Astrocyte of the hippocampus (primary cell): ENCODE measurements around the gene NOL12.
"Not testable (repeated sequence)": the region's sequence is repeated elsewhere in the genome, so short reads cannot be mapped to it uniquely, and the experiment has no call there.

Source experiments
- DNase-seq: peaks from one replicate; pipeline ENCODE4 v3.0.0; 2011; ENCODE audit warnings: low read depth, low spot score

The NOL12 gene

DNA sequence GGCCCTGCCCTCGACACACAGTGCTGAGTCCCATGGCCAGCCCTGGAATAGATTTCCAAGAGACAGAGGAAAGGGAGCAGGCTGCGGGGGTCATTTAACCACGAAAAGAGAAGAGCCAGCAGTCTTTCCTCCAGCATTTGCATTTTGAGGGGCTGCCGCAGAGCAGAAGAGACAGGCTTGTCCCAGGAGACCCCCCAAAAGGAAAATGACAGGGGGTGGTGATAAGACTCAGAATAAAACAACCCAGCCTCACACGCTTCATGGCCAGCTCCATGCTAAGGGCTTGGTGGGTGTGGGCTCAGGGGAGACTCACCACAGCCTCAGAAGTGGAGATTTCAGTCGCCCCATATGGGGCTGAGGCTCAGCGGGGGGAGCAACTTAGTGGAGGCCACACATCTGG lies 27.6 kb downstream of the NOL12 start:
- no peak for DNase-seq

DNA sequence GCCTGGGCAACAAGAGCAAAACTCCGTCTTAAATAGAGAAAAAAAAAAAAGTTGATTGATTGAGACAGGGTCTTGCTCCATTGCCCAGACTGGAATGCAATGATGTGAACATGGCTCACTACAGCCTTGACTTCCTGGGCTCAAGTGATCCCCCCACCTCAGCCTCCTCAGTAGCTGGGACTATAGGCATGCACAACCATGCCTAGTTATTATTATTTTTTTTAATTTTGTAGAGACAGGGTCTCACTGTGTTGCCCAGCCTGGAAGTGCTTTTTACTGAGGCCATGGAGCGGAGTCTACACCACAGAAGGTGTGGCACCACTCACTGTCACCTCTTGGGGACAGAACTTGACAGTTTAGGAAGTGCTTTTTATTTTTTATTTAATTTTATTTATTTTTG lies 28.5 kb downstream of the NOL12 start:
- DNase-seq = no peak

DNA sequence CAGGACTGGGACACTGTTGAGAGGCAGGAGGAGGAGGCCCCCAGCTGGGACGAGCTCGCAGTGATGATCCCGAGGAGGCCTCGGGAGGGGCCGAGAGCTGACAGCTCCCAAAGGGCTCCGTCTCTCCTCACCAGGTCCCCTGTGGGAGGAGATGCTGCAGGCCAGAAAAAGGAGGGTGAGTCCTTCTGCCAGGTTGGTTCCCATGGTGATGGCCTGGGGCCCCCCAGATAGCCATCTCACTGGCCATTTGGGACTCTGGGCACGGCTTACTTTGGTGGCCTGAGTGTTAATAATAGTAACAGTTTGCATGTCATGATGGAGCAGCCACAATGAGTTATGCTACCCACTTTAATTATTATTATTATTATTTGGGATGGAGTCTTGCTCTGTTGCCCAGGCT lies 29.6 kb downstream of the NOL12 start:
- DNase-seq = no peak

DNA sequence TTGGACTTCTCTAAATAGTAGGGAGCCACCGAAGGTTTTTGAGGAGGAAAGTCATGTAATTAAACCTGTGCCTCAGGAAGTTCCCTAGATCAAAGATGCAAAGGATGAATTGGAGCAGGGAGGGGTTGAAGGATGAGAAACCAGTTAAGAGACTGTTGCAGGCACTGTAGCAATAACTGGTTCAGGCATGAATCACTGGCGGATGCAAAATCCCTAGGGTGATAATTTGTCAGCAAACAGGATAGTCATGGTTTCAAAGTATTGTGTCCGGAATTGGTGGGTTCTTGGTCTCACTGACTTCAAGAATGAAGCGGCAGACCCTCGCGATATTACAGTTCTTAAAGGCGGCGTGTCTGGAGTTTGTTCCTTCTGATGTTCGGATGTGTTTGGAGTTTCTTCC lies 30.6 kb downstream of the NOL12 start:
- no peak for DNase-seq

DNA sequence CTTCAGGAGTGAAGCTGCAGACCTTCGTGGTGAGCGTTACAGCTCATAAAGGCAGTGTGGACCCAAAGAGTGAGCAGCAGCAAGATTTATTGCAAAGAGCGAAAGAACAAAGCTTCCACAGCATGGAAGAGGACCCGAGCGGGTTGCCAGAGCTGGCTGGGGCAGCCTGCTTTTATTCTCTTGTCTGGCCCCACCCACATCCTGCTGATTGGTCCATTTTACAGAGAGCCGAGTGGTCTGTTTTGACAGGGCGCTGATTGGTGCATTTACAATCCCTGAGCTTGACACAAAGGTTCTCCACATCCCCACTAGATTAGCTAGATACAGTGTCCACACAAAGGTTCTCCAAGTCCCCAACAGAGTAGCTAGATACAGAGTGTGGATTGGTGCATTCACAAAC lies 31.1 kb downstream of the NOL12 start:
- DNase-seq = not testable (repeated sequence)

DNA sequence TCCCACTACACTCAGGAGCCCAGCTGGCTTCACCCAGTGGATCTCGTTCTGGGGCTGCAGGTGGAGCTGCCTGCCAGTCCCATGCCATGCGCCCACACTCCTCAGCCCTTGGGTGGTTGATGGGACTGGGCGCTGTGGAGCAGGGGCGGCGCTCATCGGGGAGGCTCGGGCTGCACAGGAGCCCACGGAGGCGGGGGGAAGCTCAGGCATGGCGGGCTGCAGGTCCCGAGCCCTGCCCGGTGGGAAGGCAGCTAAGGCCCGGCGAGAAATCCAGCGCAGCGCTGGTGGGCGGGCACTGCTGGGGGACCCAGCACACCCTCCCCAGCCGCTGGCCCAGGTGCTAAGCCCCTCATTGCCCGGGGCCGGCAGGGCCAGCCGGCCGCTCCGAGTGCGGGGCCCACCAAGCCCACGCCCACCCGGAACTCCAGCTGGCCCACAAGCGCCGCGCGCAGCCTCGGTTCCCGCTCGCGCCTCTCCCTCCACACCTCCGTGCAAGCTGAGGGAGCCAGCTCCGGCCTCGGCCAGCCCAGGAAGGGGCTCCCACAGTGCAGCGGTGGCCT lies 31.7 kb downstream of the NOL12 start:
- not testable (repeated sequence) for DNase-seq

DNA sequence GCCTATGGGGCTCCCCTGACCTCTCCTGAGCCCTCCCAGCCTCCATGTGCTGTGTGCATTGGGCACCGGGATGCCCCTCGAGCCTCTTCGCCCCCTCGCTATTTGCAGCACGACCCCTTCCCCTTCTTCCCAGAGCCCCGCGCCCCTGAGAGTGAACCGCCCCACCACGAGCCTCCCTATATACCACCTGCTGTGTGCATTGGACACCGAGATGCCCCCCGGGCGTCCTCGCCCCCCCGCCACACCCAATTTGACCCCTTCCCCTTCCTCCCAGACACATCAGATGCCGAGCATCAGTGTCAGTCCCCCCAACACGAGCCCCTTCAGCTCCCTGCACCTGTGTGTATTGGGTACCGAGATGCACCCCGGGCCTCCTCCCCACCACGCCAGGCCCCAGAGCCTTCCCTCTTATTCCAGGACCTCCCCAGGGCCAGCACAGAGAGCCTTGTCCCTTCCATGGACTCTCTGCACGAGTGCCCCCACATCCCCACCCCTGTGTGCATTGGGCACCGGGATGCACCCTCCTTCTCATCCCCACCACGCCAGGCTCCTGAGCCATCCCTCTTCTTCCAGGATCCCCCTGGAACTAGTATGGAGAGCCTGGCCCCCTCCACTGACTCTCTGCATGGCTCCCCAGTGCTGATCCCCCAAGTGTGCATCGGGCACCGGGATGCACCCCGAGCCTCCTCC lies 39.6 kb downstream of the NOL12 start:
- DNase-seq = no peak

DNA sequence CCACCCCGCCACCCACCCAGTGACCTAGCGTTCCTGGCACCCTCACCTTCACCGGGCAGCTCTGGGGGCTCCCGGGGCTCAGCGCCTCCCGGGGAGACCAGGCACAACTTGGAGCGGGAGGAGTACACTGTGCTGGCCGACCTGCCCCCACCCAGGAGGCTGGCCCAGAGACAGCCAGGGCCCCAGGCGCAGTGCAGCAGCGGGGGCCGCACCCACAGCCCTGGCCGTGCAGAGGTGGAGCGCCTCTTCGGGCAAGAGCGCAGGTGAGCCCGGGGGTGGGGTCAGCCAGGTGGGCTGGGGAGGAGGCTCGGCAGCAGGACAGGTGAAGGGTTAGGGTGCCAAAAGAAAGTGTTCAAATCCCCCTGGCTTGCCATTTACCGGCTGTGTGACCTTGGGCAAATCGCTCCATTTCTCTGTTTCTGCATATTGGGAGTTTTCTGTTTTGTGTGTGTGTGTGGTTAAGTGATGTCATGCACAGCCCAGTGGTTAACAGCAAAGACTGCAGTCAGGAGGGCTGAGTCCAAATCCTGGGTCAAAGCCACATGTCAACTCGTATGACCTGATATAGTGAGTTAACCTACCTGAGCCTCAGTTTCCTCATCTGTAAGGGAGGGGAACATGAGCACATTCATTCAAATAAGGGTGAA lies 40.2 kb downstream of the NOL12 start:
- DNase-seq = peak; percentile 33

DNA sequence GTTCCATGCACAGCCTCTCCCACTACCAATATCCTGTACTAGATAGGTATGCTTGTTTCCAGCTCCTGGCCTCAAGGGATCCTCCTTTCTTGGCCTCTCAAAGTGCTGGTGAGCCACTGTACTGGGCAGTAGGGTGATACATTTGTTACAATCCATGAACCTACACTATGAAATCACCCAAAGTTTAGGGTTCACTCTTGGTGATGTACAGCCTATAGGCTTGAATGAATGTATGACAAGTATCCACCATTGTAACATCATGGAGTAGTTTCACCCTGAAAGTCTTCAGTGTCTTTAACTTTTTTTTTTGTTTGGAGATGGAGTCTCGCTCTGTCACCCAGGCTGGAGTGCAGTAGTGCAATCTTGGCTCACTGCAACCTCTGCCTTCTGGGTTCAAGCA lies 42.5 kb downstream of the NOL12 start:
- no peak for DNase-seq

DNA sequence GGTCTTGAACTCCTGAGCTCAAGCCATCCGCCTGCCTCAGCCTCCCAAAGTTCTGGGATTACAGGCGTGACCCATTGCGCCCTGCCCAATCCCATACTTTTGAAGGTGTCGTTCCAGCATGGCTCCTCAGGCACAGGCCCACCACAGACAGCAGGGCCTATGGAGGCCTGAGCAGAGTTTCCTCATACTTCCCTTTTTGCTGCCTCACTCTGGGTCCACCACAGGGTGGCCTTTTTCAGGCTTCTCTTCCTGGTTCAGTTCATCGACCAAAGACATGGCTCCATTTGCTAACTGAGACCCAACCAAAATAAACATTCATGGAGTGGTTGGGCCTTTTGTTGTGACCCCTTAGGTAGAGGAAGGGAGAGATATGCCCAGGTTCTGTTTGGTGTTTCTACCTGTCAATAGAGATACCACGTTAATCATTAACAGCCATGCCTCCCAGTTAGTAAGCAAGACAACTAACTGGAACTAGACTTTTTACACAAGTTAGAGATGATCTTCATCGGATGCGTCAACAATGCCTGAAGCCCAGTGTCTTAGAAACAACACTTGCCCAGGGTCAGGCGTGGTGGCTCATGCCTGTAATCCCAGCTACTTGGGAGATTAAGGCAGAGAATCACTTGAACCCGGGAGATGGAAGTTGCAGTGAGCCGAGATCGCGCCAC lies 45.8 kb downstream of the NOL12 start:
- no peak for DNase-seq

DNA sequence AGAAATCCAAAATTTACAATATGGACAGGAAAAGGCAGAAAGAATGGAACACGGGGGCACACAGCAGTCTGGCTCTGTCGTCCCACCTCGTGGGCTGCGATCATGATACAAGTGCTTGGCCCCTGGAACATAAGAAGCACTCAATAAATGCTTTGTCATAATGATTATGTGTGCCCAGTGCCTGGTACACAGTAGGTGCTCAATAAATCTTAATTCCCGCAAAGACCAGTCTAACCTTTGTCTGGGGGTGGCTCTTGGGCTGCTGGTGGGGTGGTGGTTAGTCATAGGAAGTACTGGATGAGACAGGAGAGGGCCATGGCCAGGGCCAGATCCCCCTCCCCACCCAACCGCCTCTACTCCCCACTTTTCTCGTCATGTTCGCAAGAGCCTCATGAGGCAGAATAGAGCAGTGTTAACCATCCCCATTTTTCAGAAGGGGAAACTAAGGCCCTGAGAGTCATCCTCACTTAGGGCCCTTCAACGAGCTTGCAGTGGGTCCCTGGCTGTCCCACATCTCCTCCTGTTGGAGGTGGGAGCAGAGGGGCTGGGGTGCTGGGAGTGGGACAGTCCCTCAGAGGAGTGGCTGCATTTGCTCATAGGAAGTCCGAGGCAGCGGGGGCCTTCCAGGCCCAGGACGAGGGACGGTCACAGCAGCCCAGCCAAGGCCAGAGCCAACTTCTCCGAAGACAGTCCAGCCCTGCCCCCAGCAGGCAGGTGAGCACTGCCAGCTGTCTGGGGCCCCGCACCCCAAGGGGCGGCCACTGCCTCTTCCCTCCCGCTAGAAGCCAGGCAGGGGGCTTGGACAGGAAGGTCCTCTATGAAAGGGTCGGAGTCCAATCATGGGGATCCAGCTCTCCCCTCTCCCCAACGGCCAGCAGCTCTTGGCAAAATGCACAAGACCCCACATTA lies 46.8 kb downstream of the NOL12 start:
- DNase-seq = no peak

DNA sequence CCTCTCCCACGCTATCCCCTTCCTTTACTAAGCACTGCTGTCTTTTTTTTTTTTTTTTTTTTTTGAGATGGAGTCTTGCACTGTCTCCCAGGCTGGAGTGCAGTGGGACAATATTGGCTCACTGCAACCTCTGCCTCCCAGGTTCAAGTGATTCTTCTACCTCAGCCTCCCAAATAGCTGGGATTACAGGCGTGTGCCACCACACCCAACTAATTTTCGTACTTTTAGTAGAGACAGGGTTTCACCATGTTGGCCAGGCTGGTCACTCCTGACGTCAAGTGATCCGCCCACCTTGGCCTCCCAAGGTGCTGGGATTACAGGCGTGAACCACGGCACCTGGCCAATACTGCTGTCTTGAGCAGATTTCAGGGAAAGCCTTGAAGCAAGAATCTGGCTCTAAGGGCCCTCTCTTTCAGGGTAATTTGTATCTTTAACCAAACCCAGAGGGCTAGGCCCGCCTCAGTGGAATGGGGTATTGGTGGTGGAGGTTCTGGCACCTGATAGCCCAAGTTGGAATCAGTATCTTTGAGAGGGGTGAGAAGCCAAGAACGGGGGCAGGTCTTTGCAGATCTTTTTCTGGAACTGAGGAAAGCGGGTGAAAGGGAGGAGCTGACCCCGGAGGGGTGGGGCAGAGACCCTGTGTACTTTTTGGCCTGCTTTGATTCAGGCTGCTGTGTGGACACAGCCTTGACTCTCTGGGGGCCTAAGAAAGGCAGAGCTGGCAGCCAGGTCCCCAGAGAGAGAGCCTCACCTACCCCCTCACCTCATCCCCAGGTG lies 47.7 kb downstream of the NOL12 start:
- DNase-seq = no peak

DNA sequence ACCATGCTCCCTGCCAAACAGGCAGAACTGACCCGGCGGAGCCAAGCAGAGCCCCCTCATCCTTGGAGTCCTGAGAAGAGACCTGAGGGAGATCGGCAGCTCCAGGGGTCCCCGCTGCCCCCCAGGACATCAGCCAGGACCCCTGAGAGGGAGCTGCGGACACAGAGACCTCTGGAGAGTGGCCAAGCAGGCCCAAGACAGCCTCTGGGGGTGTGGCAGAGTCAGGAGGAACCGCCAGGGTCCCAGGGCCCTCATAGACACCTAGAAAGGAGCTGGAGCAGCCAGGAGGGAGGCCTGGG lies 48.2 kb downstream of the NOL12 start:
- no peak for DNase-seq

DNA sequence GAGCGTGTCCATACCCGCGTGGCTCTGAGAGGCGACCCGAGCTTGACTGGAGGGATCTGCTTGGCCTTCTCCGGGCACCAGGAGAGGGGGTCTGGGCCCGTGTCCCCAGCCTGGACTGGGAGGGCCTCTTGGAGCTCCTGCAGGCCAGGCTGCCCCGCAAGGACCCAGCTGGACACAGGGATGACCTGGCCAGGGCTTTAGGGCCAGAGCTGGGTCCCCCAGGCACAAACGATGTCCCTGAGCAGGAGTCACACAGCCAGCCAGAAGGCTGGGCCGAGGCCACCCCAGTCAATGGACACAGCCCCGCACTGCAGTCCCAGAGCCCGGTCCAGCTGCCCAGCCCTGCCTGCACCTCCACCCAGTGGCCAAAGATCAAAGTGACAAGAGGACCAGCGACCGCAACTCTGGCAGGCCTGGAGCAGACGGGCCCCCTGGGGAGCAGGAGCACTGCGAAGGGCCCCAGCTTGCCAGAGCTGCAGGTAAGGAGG lies 48.9 kb downstream of the NOL12 start:
- peak; percentile 59 for DNase-seq

DNA sequence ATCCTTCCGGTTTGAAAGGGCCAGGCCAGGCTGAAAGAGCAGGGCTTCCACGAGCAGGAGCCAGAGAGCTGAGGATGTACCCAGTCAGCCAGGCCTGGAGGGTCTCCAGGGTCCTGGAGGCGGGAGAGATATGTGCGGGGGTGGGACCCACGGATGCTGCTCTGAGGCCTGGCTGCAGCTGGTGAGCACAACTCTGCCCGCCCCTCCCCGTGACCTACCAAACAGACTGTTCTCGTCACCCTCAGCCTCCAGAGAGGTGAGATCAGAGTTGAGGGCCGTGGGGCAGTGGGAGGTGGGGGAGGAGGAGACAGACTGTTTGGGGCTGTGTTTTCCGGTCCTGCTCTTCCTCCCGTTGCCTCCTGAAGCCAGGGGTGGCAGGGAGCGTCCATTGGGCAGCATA lies 52.9 kb downstream of the NOL12 start:
- DNase-seq = no peak

DNA sequence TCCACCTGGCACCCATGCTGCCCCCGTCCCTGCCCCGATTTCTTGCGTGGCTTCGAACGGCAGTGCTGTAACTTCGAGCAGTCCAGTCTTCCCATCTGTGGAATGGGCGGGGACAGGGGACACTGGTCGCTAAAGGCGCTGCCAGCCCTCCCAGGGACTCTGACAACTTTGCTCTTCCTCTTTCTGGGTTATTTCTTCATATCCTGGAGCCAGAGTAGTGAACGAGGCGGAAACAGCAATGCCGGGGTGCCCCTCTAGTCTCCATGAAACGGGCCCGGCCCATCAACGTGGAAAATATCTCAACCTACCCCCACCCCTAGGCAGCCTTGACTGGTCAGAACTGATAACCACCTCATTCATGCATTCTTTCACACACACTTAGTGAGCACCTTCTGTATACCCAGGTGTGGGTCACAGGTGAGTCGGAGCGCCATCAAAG lies 53.5 kb downstream of the NOL12 start:
- no peak for DNase-seq

DNA sequence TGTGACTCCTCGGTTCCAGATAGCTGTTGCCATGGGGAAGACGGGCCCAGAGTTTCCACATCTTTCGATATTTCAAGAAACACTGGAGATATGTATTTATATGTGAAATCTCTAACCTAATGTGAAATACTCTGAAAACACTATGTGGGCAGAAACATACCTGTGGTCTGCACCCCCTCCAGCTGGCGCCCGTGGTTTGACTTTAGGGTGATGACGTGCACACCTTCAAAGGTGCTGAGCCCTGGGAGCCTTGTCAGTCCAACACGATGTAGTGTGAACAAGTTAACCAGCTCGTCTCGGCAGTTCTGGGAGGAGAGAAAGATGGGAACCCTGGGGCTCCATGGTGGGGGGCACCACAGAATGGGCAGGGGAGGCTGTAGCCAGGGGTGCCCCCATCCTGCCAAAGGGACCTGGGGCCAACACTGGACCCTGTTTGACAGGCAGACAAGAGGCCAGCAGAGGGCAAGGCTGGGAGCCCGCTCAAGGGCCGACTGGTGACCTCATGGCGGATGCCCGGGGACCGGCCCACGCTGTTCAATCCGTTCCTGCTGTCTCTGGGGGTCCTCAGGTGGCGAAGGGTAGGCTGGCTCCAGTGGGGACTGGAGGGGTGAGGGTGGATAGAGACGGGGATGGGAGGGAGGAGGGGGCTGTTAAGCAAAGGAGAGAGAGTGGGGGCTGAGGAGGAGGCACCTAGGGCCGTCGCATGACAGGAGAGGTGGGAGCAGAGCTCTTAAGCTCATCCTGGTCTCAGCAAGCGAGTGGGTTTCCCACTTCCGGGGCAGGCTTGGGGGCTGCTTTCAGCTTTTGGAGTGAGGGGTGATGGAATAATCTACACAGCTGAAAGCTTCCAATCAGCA lies 54.5 kb downstream of the NOL12 start:
- no peak for DNase-seq

DNA sequence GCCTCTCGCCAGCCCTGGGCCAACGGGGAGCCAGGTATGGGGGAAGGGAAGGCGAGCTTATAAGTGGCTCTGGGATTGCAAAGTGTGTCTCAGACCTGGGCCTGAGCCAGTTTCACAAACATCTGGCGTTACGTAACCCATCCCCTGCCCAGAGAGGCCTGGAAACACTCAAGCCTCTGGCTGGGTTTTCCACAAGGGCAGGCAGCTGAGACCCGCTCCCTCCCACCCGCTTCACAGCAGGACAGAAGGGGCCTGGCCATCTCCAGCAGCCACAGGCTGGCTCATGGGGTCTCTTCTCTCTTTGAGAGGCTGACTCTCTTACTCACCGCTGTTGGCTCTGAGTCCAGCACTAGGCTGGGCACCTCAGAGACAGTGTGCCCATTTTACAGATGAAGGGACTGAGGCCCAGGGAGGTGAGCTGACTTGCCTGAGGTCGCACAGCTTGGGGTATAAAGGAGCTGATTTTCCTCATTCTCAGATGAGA lies 55.2 kb downstream of the NOL12 start:
- DNase-seq = peak; percentile 57

DNA sequence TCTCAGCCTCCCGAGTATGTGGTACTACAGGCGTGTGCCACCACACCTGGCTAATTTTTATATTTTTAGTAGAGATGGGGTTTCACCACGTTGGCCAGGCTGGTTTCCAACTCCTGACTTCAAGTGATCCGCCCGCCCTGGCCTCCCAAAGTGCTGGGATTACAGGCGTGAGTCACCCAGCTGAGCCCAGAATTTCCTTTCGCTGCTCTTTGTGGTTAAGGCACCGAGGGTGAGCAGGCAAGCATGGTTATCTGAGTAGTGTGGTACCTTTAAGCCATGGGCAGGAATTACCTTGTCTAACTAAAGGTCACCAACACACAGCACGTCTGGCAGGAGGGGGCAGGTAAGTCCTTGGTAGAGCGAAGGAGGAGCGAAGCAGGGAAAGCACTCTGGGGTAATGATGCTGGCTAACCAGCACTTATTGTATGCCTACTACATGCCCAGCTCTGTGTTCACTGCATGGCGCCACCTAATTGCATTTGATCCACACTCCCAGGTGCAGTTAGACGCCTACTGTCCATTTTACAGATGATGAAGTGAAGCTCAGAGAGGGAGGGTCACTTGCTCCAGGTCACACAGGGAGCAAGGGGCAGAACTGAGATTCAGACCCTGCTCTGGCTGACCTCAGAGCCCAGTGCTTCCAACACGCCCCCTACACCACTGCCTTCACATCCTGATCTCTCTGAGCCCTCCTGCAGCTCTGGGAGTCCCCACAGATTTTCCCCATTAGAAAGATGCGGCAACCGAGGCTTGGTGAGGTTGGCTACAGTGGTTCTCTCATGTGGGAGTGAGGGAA lies 56.4 kb downstream of the NOL12 start:
- DNase-seq = peak; percentile 86
